Dedifferentiated amniotic fluid mesenchymal stem cell (primary cell): ENCODE data around the gene PSD.

Experiments
- DNase-seq: peaks from one replicate; pipeline ENCODE4 v3.0.0-alpha.2; 2016; ENCODE audit errors: extremely low spot score

The PSD gene

DNA sequence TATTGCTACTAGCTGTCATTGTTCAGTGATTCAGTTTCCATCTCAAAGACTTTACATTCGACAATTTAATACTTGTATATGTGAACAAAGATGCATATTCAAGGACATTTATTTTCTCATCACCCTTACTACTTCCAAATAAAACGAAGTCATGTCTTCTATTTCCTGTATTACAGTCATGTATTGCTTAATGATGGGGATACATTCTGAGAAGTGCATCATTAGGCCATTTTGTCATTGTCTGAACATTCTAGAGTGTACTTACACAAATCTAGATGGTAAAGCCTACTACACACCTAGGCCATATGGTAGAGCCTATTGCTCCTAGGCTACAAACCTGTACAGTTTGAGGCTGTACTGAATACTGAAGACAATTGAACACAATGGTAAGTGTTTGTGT lies 26.3 kb upstream of the PSD start:
- no peak for DNase-seq

DNA sequence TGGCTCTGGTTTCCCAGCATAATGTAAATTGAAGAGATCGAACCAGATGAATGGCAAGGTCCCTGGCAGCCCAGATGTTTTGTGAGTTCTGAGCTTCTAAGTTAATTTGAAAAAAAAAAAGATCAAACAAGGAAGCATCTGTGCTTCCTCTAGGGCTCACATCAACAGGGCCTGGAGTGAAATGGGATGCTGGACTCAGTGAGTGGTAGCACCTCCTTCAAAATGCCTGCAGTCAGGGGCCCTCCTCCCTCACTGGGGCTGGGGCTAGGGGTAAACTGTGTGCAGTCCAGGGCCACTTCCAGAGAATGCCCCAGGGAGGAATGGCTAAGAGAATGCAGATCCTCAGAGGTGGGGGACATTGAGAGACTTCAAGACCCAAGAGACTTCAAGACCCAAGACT lies 19.8 kb upstream of the PSD start:
- DNase-seq: no peak

DNA sequence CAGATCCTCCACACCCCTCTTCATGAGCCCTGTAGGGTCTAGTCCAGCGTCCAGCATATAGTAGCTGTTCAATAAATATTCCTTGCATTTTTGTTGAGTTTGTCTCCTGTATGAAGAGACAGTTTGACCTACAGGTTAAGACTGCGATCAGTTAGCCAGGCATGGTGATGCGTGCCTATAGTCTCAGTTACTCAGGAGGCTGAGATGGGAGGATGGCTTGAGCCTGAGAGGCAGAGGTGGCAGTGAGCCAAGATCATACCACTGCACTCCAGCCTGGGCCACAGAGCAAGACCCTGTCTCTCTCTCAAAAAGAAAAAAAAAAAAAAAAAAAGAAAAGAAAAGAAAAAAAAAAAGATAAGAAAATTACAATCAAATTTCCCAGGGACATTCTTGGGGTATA lies 18.9 kb upstream of the PSD start:
- no peak for DNase-seq

DNA sequence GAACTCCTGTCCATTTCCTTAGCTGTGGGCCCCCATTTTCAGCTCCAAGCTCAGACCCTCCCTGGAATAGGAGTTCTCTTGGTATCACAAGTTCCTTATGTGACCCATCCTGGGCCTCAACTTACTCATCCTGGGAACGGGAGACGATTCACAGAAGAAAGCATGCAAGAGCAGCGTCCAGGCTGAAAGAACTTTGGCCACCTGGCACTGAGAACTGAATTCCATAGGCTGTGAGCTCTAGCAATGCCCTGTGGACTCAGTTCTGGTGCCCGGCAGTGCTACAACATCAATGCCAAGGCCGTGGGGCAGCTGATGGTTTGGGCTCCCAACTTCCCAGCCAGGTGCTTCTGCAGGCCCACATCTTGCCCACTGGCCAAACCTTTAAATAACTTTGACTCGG lies 17.7 kb upstream of the PSD start:
- DNase-seq: no peak

DNA sequence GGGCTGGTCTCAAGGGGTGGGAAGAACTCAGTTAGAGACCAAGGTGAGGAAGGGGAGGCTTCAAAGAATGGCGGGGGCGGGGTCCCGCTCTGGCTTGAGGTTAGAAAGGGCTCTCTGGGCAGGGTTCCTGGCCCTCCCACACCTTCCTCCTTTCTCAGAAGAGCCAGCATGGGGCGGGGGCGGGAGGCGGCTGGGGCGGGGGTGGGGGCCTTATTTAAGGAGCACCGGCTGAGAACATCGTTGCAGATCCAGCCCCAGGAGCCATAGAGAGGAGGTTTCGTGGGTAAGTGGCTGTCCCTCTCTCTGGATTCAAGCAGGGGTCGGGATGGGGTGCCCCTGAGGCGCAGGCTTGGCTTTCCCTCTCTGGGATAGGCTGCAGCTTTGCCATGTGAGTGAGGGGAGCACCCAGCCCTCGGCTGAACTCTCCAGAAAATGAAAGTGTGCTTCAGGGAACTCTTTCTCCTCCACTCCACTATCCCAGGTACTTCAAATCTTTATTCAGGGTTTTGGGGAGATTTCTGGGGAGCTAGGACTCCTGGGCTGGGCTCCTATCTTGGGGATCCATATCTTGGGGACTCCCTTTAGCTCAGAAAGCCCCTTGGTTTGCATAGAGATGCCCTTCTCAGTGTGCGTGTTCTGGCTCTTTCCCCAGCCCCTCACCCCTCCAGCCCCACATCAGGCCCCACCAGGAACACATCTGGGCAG lies 17.1 kb upstream of the PSD start:
- DNase-seq: no peak

DNA sequence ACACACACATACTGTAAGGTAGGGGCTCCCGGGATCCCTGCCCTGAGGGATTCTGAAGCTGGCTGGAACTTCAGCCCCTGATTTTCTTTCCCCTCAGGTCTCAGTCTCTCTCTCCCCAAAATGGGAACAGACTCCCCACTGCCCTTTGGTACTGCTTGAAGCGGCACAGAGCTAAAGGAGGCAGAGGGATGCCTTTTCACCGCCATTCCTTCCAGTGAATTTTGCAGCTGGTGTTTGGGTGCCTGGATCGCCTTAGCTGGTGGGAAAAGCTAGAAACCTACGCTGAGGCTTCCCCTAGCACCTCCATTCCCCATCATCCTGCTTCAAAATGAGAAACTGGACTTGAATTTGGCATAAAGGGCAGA lies 16.5 kb upstream of the PSD start:
- DNase-seq: no peak

DNA sequence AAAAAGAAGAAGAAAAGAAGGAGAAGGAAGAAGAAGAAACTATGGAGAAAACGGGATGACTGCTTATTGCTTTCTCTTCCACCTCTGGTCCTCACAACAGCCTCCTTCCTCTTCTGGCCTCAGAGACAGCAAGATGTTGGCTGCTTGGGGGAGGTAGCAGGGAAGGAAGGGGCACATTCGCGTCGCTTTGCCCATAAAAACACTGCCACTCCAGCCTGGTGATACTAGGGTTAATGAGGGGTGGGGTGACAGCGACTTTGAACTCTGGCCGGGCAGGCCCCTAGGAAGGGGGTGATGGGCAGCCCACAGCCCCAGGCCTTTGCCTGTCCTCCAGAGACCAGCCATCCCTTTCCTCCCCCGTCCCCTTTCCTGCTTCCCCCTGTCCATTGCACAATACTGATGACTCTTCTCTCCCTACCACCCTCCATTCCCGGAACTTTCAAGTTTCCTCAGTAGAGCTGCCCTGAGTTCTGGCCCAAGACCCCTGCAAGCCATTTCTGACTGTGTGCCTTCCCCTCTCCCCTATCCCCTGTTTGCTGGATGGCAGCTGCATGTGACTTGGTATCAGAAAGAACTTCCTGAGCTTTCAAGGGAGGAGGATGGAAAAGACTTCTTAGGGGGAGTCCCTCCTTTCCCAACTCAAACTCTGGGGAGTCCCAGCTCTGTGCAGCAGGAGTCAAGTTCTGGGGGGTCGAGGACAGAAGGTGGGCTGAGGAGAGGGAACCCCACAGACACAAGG lies 16.0 kb upstream of the PSD start:
- no peak for DNase-seq

DNA sequence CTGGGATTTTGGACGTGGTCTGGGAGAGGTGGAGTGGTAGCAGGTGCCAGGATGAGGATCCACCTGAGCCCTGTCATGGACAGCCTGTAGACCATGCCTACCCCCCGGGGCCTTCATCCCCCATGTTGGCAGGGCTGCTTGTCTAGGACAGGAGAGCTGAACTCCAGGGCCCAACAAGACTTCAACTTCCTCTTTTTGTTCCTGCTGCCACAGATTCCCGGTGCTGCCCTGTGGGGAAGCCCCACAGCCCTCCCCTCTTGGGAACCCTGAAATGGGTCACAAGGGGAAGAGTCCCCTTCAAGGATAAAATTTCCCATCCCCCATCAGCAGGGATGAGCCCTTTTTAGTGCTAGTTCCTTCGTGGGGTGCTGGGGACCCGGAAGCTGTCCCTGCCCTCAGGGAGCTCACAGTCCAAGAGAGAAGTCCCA lies 15.0 kb upstream of the PSD start:
- no peak for DNase-seq

DNA sequence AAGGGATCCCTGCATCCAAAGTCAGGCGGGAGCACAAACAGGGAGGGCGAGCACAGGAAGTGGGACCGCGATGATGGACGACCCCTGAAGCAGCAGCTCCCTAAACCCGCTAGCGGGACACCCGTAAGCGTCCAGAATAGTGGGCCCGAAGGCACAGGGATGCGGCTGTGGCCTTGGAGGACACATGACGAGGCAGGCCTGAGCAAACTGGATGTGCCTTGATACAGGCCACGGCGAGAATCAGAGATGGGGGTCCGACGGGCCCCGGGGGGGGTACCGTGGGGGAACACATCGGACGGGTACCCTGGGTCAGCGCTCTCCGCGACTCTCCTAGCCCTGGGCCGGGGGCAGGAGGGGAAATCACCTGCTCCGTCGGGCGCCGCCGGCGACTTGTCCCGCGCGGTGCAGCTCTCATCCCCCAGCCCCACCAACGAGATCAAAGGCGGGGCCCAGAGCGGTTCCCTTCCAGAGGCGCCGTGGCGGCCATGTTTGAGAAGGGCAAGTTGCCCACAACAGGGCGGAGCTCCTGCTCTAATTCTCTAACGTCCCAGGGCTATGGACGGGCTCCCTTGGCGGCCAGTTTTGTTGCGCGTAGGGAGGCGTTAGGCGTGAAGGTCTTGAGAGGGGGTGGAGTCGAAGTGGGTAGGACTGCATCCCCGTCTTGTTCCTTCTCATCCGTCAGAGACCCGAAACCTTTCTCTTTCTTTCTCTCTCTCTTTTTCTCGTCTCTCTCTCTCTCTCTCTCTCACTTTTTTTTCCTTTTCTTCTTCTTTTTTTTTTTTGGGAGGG lies 13.8 kb upstream of the PSD start, which contains the start of gene CUEDC2:
Gene CUEDC2, minus strand, starts transcription at position 413 of the 789 bp plus-strand sequence. CDS start 7,386 bp downstream, outside the sequence.
- DNase-seq: peak; percentile 96

DNA sequence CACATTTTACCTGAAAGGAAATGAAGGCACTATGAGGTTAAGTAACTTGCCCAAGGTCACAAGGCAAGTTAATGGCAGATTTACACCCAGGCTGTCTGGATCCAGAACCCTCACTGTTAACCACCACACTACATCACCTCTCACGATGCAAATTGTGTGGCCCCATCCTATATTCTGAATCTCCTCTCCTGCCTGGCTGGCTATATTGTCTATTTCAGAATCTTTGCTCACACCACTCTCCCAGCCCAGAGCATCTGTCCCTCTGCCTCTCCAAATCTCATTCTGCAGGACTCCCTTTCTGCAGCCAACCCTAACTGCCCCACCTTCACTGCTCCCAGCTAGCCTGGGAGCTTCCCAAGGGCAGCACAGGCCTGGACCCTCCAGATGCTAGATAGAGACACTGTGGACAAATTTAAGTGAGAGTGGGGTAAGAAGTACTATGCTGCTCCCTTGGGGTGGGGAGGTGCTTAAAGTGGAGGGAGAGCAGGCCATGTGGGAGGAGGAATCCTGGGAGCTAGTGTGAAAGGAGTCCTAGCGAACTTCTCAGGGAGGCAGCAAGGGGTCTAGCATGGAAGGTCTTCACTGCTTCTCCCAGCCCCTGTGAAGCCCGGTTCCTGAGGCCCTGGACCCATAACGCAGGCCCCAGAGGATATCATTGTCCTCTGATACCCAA lies 13.0 kb upstream of the PSD start:
- no peak for DNase-seq

DNA sequence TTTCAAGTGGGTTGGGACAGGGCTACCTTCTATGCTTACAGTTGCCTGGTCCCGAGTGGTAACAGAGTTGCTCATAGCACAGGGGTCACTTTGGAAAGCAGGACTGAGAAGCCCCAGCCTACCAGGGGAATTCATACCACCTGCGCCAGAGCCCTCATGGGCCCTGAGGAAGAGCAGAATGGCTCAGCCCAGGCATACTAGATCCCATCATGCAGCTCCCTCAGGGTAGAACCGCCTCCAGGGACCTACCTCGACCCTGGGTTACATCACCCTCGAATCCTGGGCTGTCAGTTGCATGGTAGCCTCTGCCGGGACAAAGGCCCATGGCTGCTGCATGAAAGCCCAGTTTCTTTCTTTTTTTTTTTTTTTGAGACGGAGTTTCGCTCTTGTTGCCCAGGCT lies 10.9 kb upstream of the PSD start:
- DNase-seq: no peak

DNA sequence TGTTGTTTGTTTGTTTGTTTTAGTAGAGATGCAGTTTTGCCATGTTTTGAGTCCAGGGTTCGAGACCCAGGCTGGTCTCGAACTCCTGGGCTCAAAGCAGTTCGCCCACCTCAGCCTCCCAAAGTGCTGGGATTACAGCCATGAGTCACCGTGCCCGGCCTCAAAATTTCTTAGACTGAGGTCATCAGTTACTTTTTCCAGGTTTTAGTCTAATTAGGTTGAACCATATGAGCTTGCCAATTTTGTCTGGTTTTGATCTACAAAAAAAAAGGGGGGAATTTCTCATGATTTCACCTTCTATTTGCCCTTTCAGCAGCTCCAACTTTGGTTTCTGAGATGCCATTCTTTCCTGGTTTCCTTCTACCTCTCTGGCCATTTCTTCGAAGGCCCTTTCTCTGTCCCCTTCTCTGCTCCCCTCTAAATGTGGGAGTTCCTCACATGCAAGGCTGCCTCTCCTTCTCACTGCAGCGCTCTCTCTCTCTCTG lies 8.3 kb upstream of the PSD start:
- no peak for DNase-seq

DNA sequence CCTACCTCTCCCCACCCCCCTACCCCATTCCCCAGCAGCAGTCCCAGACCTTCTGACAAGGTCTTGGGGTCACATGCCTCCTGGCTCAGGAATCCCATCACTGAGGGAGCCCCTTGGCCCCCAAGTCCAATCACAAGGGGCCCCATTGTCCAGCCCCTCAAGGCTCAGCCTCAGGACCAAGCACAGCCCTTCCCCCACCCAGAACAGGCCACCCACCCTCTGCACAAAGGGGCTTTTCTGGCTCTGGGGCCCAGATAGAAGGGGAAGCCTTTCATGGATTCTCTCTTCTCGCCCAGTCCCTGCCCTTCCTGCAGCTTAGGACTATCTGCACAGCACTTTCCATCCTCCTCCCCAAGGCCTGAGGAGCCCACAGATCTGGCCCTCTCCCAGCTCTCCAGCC lies 6.9 kb upstream of the PSD start:
- DNase-seq: no peak

DNA sequence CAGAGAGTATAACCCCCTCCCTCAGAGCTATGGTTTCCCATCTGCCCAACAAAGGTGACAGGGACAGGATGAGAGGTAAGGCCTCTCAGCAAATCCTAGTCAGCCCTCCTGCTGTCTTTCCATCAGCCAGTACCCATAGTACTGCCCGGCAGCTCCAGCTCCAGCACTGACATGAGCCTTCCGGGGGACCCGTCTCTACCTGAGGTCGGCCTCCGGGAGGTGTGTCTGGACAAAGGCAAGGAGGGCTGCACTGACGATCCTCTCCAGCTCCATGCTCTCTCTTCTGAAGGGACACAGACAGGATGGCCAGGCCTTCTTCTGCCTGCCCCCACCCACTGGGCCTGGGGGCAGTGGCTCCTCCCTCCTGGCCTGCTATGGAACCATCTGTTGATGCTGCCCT lies 6.3 kb upstream of the PSD start:
- DNase-seq: no peak

DNA sequence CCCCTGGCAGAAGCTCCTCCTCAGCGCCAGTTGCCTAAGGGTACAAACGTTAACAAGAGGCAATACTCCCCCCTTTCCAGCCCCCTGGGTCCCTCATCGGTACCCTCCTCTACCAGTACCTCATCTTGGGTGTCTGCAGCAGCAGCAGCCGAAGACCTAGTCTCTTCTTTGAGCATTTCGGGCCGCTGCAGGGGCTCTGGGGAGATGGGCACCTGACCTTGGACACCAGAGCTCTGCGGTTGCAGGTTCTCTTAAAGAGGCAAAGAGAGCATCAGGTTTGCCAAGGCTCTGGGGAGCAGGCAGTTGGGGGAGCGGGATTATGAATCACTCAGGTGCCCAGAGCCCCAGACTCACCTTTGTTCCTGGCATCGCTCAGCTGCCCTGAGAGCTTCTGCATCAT lies 5.6 kb upstream of the PSD start:
- no peak for DNase-seq

DNA sequence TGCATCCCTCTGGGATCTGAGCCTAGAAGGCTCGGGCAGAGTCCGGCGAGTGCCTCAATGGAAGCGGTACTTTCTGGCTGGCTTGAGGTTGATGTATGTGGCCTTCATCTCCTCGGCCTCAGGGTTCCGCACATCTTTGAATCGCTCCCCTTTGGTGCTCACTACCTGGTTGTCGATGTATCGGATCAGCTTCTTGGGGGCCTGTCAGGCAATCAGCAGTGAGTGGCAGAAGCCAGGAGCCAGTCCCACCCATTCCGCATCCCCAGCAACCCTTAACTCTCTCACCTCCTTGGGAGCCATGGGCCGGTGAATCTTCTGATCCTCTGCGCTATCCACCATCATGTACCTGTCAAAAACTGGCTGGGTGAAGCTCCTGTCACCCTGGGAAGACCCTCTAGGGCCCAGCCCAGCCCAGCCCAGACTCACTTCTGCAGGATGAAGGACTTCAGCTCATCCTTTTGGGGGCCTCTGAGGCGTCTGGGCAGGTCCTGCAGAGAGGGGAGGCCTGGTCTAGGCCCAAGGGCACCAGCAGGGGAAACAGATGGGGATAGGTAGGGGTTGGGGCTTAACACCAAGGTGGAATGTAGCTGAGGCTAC lies 4.9 kb upstream of the PSD start:
- DNase-seq: no peak

DNA sequence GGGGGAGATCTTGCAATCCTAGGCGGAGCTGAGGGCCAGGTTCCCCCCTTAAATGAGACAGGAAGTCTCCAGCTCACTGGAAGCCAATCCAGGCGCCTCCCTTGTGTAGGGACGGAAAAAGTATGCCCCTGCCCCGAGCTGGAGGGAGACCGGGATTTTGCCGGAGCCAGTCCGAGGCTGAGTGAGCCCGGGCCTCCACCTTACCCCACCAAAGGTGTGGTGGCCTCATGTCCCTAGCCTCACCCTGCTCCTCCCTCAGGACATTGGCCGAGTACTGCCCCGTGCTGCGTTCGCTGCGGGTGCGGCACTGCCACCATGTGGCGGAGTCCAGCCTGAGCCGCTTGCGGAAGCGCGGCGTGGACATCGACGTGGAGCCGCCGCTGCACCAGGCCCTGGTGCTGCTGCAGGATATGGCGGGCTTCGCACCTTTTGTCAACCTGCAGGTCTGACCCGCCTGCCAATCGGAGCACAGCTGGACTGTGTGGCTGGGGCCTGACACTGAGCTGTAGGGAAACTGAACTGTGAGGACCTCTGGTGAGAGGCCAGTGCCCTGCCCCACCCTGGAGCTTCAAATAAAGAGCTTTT lies 4.1 kb upstream of the PSD start:
- no peak for DNase-seq

DNA sequence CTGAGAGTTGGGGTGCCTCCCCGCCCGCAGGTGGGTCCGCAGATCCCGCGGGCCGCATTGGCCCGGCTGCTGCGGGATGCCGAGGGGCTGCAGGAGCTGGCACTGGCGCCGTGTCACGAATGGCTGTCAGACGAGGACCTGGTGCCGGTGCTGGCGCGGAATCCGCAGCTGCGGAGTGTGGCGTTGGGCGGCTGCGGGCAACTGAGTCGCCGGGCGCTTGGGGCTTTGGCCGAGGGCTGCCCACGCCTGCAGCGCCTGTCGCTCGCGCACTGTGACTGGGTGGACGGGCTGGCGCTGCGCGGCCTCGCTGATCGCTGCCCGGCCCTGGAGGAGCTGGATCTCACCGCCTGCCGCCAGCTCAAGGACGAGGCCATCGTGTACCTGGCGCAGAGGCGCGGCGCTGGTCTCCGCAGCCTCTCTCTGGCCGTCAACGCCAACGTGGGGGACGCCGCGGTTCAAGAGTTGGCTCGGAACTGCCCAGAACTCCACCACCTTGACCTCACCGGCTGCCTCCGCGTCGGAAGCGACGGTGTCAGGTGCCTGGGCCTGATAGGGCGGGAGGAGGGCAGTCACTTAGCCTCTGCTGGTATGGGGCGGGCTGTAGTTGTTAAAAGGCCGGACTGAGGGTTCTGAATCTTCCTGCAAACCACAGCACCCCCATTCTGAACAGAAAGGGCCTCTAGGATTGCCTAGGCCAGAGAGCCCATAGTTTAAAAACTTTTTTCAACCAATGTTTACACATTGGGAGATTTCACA lies 3.4 kb upstream of the PSD start:
- no peak for DNase-seq

DNA sequence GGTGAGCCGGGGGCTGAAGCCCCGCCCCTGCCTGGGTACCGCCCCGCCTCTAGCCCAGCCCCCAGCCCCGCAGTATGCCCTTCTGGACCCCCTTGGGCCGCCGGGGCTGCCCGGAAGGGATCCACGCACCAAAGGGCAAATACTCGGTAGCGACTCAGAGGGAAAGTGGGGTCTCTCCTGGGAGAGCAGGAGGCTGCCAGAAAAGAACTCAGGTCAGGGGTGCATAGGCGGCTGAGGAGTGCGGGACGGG lies 2.8 kb upstream of the PSD start:
- DNase-seq: no peak

DNA sequence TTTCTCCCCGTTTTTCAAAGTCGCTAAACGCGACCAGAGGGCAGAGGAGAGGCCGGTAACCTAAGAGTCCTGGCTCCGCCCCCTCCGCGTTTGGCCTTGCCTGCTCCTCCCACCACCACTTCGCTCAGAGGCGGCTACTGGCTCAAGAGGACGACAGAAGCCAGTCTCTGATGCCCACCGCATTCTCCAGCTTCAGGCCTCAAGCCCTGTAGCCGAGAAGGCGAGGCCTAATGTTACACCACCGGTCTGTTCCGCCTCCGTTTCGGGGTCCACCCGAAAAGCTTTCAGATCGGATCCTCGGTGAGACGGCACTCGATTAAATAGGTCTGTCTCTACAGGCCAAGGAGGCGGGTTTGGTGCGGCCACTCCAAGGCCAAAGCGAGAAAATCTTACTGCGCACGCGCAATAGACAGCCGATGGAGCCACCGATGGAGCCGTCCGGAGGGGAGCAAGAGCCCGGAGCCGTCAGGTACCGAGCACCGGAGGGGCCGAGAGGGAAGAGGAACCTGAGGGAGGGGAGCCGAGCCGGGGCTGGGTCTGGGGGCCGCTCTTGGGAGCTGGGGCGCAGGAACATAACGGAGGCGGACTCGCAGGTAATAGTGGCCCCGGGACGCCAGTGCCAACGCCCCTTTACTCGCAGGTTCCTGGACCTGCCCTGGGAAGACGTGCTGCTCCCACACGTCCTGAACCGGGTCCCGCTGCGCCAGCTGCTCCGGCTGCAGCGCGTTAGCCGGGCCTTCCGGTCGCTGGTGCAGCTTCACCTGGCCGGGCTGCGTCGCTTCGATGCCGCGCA lies 2.3 kb upstream of the PSD start, which contains the start of gene FBXL15:
Gene FBXL15, plus strand, starts transcription at position 123 of the 793 bp plus-strand sequence. Its CDS starts 294 bp downstream, at position 417.
- peak; percentile 97 for DNase-seq
